Midbrain (tissue), 1 donor: ENCODE results near the gene LPCAT4.
"Not testable (repeated sequence)": the region's sequence is repeated elsewhere in the genome, so short reads cannot be mapped to it uniquely, and the experiment has no call there.

Experiments used
- DNase-seq: peaks from one replicate; lab custom pipeline; 2025; lab: John Stamatoyannopoulos, UW

LPCAT4 gene

DNA sequence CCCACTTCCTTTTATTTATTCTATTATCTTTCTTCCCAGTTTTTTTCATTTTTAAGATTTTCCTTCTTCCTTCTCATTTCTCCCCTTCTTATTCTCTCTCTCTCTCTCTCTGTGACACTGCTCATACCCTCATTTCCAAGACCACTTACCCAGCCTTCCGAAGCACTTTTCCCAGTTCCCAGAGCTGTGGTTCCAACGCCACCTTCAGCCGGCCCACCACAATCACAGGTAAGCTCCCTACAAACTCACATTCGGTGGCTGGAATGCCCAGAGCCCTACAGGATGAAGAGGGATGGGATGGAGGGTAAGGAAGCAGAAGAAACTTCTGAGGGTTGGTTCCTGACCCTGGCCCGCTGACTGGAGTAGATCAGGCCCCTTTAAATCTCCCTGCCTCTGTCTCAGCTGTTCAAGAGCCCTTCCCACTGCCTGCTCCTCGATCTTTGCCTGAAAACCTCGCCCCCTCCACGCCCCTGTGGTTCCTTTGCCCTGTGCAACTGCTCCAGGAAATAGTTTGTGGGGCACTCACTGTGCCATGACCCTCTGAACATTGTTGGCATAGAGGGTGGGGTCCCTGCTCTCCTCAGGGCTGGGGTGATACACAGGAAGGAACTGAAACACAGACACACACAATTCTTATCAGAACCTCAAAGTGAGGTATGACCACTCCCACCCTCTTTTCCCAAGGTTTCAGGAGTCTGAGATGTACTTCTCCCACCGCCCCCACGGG is 4.8 kb downstream of the LPCAT4 start:
- no peak for DNase-seq

- DNase-seq, result no peak
Observed at GRCh38 chr15:34361278-34361677, 5.7 kb downstream of the LPCAT4 start.

DNA sequence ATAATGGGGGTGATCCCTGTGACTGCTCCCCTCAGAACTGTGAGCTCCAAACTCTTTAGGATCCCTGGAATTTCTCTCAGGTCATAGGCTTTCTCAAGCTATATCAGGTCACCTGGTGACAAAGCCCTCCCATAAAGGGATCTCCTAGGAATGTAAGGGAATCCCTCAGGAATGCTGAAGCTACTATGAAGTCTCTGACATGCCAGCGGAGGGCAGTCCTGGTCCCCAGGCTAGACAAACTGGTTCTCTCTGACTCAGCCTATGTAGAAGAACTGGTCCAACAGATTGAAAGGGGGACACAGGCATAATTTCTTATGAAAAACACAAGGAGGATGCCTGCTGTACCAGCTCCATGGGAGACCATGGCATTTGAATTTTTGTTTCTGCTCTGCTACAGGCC is 6.7 kb downstream of the LPCAT4 start:
- DNase-seq, result no peak

DNA sequence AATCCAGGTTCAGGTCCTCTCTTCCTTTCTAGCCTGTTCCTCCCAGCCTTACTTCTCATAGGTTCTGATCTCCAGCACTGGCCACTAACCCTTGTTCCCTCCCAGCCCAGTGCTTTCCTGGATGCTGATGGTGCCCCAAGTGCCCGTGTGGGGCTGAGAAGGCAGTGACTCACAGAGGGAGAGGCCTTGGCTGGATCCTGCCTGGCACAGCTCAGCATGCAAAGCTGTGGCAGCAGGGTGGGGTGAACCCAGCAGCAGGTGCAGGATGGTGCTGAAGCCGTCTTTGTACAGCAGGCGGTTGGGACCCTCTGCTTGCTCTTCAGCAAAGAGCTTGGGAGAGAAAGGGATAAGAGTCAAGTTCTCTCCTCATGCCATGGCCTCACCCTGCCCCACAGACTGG is 7.6 kb downstream of the LPCAT4 start:
- DNase-seq, result no peak

- no peak for DNase-seq
Observed at GRCh38 chr15:34358948-34359347, 8.0 kb downstream of the LPCAT4 start.

- DNase-seq, result no peak
Observed at GRCh38 chr15:34358367-34358766, 8.6 kb downstream of the LPCAT4 start.

DNA sequence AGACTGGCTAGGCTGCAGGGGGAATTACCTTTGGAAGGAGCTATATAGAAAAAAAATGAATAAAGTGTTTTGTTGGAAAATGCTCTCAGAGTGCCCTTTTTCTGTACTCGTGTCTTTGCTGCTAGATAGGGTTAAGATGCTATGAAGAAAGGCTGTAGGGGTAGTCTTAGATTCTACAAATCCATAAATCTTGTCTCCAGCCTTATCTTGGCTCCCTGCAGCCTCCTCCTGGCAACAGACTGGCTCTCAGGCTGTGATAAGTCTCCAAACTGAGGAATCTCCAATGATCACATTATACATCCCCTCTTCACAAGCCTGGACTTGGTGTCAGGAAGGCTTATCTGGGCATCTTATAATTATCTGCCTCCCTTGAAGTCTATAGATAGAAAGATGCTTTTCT is 9.3 kb downstream of the LPCAT4 start:
- DNase-seq, result no peak

DNA sequence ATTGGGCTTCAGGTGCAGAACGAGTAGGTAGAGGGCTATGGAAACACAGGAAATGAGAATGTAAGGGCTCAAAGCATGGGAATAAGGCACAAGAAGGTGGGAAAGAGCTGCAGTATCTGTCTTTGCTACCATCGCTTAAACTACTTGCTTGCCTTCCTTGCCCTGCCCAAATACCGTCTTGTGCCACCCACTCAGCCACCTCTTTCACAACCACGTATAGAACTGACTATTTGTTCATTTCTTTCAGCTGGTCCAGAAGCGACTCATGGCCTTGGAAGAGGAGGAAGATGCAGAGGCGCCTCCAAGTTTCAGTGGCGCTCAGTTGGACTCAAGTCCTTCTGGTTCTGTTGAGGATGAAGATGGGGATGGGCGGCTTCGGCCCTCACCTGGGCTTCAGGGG is 11.8 kb downstream of the LPCAT4 start:
- DNase-seq, result no peak

- no peak for DNase-seq
Observed at GRCh38 chr15:34354286-34354685, 12.7 kb downstream of the LPCAT4 start.

- DNase-seq, result no peak
Observed at GRCh38 chr15:34353627-34354026, 13.4 kb downstream of the LPCAT4 start.

GRCh38 chr15:34352996-34353395 is 14.0 kb downstream of the LPCAT4 start:
- DNase-seq, result not testable (repeated sequence)

GRCh38 chr15:34349769-34350168 is 17.2 kb downstream of the LPCAT4 start:
- DNase-seq, result no peak

DNA sequence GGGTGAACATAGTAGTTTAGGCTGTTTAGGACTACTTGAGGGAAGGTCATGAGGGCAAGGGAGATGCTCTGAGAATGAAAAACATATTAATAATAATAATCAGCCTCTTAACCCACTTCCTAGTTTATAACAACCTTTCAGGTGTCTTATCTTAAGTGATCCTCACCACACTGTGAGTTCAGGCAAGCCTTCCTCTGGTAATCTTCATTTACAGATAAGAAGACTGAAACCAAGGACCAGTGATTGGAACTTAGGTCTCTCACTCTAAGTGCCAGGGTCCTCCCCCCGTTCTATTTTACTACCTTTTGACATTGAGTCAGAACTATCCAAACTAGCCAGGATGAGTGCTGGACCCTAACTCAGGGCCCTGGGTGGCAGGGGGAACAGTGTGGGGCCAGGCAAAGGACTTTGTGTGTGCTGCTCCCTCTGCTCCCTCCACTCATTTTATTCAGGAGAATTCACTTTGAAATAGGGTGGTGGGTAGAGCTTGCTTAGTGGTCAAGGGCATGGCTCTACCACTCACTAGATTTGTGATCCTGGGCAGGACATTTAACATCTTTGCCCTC is 18.2 kb downstream of the LPCAT4 start:
- no peak for DNase-seq

DNA sequence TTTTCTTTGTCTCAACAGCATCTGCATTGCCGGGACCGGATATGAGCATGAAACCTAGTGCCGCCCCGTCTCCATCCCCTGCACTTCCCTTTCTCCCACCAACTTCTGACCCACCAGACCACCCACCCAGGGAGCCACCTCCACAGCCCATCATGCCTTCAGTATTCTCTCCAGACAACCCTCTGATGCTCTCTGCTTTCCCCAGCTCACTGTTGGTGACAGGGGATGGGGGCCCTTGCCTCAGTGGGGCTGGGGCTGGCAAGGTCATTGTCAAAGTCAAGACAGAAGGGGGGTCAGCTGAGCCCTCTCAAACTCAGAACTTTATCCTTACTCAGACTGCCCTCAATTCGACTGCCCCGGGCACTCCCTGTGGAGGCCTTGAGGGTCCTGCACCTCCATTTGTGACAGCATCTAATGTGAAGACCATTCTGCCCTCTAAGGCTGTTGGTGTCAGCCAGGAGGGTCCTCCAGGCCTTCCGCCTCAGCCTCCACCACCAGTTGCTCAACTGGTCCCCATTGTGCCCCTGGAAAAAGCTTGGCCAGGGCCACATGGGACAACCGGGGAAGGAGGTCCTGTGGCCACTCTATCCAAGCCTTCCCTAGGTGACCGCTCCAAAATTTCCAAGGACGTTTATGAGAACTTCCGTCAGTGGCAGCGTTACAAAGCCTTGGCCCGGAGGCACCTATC is 18.9 kb downstream of the LPCAT4 start:
- DNase-seq, result no peak

- peak; percentile 94 for DNase-seq
Observed at GRCh38 chr15:34342737-34343575, 24.0 kb downstream of the LPCAT4 start, which contains the start of the genes NOP10 and NUTM1. Gene NOP10 (minus strand): TSS chr15:34343136. CDS start chr15:34343073, 63 bp downstream. Gene NUTM1 (plus strand): TSS chr15:34343315. CDS start chr15:34343697, 382 bp downstream.

DNA sequence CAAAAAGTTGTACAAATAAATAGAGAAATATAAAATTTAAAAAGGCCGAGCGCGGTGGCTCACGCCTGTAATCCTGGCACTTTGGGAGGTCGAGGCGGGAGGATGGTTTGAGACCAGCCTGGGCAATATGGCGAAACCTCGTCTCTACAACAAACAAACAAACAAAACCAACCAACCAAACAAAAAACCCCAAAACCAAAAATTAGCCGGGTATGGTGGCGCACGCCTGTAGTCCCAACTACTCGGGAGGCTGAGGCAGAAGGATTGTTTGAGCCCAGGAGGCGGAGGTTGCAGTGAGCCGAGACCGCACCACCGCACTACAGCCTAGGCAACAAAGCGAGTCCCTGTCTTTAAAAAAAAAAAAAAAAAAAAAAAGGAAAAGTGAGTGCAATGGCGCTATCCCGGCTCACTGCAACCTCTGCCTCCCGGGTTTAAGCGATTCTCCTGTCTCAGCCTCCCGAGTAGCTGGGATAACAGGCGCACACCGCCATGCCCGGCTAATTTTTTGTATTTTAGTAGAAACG is 24.7 kb downstream of the LPCAT4 start:
- DNase-seq, result not testable (repeated sequence)

DNA sequence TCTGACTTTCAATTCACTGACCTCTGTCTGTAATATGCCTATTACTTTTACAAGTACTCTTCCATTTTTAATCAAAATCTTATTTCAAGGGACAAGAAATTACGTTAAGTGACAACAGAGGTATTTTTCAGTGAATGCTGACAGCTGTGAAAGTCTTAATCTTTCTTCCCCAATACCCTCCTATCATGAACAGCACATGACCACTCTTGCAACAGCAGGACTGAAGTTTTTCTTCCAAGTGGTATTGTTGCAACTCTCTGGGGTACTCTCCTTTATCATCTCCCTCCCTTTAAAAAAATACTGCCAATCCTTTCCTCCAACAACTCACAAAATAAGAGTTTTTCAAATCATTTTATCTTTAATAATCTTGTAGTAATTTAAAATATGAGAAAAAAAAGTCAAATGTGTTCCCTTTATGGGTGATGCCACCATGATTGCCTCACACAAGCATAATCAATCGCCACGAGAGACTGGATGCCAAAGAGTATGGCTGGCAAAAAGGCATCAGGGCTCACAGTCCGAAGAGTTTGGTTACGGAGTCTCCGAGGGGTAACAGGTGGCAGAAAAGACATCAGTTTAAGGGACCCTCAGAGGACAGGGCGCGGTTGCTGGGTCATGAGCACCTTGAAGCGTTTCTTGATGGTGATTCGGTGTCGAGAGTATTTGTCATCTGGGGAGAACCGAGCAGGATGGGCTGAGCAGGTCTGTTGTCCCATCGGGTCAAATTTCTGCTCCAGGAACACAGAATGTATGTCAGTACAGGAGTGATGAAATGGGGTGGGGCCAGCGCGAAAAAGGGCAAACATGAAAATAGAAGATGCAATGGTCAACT is 25.4 kb downstream of the LPCAT4 start:
- no peak for DNase-seq

- no peak for DNase-seq
Observed at GRCh38 chr15:34339946-34340345, 27.1 kb downstream of the LPCAT4 start.

DNA sequence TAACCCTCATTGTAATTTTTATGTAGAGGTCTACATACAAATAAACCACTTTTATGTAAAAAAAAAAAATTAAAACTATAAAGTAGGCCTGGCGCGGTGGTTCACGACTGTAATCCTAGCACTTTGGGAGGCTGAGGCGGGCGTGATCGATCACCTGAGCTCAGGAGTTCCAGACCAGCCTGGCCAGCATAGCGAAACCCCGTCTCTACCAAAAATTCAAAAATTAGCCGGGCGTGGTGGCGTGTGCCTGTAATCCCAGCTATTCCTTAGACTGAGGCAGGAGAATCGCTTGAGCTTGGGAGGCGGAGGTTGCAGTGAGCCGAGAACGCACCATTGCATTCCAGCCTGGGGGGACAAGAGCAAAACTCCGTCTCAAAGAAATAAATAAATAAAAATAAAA is 28.6 kb downstream of the LPCAT4 start:
- DNase-seq, result no peak

DNA sequence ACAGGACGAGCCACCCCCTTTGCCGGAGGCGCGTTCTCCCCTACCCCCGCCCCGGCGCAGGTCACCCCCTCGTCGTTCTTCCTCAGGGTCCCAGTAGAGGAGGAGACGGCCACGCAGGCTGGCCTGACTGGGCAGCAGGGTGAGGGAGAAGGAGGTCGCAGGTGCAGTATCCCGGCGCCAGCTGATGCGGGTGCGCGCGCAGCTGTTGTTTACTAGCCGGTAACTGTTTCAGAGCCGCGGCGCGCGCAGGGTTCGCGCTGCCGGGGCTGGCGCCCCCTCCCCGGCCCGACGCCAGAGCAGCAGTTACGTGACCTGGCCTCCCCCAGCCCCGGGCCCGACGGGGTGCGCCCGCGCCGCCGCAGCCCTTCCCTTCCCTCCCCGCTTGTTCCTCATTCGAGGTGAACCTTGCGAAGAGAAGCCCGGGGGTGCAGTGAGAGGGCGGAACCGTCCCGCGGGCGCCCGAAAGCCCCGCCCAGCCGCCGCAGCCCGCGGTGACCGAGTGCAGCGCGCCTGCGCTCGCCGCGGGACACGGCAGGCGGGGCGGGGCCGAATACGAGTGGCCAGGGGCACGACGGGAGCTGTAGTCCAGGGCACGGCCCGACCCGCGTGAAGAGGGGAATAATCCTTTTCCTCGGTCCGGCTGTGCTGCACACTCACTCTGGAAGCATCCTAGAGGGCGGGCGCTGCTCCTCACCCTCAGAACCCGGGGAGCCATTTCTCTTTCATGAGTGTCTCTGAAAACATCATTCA is 29.3 kb downstream of the LPCAT4 start, which contains the start of gene SLC12A6:
Gene SLC12A6 (minus strand): TSS at position 225 of the 750 bp plus-strand sequence. CDS start 1,101 bp downstream, outside the sequence.
- DNase-seq, result peak; percentile 92
